WTC11 (cell line): ENCODE results near the gene KDM1A.

Experiments used
- NR1H2 ChIP-seq: sonication (generic); formaldehyde crosslinking; IDR thresholded peaks from 2 replicates; pipeline ENCODE4 v1.9.0; 2021; ENCODE audit warnings: mild to moderate bottlenecking, moderate library complexity, missing genetic modification reagents
- TF ChIP-seq, protein P1 (sequence below): fragments of 200-600 bp; IDR thresholded peaks from 2 replicates; pipeline ENCODE4 v1.8.0; 2022; ENCODE audit warnings: antibody characterized with exemption
- TF ChIP-seq, protein P2 (sequence below): sonication (generic); formaldehyde crosslinking; IDR thresholded peaks from 2 replicates; pipeline ENCODE4 v1.8.1; 2022; ENCODE audit warnings: missing genetic modification reagents, borderline replicate concordance
- TF ChIP-seq, protein P3 (sequence below): sonication (generic); formaldehyde crosslinking; conservative IDR thresholded peaks from 2 replicates; pipeline ENCODE4 v1.8.1; 2022; ENCODE audit warnings: mild to moderate bottlenecking, missing genetic modification reagents
- TF ChIP-seq, protein P4 (sequence below): sonication (generic); formaldehyde crosslinking; IDR thresholded peaks from 2 replicates; pipeline ENCODE4 v1.8.0; 2023; ENCODE audit warnings: missing genetic modification reagents
- TF ChIP-seq, protein P5 (sequence below): sonication (generic); formaldehyde crosslinking; IDR thresholded peaks from 2 replicates; pipeline ENCODE4 v1.8.1; 2023; ENCODE audit warnings: mild to moderate bottlenecking, missing genetic modification reagents
- TF ChIP-seq, protein P6 (sequence below): sonication (generic); formaldehyde crosslinking; IDR thresholded peaks from 2 replicates; pipeline ENCODE4 v1.8.1; 2022; ENCODE audit warnings: mild to moderate bottlenecking, moderate library complexity, missing genetic modification reagents
- TF ChIP-seq, protein P7 (sequence below): sonication (generic); formaldehyde crosslinking; IDR thresholded peaks from 2 replicates; pipeline ENCODE4 v1.8.1; 2022; ENCODE audit warnings: low read depth, missing genetic modification reagents, borderline replicate concordance
- TF ChIP-seq, protein P8 (sequence below): fragments of 250-450 bp; sonication (Bioruptor Pico); IDR thresholded peaks from 2 replicates; pipeline ENCODE4 v2.1.2; 2022; ENCODE audit warnings: mild to moderate bottlenecking, moderate library complexity

DNA sequence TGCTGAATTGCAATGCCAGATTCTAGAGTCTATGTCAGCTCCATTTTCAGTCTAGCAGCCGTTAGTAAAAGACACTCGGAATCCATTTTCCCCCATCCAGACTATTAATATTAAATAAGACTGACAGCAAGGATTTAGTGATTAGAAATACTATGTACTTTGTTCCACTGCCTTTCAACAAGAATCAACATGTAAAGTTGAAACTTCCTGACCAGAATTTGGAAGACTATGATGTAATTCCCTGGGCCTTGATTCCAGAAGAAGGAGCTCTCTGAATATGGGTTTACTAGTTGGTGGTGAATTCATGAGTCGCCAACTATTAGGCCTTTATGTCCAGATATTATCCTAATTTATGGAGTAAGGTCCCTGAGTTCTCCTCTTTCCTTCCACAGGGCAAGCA, 24.8 kb downstream of the KDM1A start:
- no peak for TF ChIP-seq NR1H2 (CRISPR knock-in tag)
- TF ChIP-seq, protein P1, sequence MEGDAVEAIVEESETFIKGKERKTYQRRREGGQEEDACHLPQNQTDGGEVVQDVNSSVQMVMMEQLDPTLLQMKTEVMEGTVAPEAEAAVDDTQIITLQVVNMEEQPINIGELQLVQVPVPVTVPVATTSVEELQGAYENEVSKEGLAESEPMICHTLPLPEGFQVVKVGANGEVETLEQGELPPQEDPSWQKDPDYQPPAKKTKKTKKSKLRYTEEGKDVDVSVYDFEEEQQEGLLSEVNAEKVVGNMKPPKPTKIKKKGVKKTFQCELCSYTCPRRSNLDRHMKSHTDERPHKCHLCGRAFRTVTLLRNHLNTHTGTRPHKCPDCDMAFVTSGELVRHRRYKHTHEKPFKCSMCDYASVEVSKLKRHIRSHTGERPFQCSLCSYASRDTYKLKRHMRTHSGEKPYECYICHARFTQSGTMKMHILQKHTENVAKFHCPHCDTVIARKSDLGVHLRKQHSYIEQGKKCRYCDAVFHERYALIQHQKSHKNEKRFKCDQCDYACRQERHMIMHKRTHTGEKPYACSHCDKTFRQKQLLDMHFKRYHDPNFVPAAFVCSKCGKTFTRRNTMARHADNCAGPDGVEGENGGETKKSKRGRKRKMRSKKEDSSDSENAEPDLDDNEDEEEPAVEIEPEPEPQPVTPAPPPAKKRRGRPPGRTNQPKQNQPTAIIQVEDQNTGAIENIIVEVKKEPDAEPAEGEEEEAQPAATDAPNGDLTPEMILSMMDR = no peak
- TF ChIP-seq, protein P2, sequence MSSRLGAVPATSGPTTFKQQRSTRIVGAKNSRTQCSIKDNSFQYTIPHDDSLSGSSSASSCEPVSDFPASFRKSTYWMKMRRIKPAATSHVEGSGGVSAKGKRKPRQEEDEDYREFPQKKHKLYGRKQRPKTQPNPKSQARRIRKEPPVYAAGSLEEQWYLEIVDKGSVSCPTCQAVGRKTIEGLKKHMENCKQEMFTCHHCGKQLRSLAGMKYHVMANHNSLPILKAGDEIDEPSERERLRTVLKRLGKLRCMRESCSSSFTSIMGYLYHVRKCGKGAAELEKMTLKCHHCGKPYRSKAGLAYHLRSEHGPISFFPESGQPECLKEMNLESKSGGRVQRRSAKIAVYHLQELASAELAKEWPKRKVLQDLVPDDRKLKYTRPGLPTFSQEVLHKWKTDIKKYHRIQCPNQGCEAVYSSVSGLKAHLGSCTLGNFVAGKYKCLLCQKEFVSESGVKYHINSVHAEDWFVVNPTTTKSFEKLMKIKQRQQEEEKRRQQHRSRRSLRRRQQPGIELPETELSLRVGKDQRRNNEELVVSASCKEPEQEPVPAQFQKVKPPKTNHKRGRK = no peak
- TF ChIP-seq, protein P3, sequence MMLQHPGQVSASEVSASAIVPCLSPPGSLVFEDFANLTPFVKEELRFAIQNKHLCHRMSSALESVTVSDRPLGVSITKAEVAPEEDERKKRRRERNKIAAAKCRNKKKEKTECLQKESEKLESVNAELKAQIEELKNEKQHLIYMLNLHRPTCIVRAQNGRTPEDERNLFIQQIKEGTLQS (CRISPR knock-in tag) = no peak
- TF ChIP-seq, protein P4, sequence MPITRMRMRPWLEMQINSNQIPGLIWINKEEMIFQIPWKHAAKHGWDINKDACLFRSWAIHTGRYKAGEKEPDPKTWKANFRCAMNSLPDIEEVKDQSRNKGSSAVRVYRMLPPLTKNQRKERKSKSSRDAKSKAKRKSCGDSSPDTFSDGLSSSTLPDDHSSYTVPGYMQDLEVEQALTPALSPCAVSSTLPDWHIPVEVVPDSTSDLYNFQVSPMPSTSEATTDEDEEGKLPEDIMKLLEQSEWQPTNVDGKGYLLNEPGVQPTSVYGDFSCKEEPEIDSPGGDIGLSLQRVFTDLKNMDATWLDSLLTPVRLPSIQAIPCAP (CRISPR knock-in tag) = no peak
- TF ChIP-seq, protein P5, sequence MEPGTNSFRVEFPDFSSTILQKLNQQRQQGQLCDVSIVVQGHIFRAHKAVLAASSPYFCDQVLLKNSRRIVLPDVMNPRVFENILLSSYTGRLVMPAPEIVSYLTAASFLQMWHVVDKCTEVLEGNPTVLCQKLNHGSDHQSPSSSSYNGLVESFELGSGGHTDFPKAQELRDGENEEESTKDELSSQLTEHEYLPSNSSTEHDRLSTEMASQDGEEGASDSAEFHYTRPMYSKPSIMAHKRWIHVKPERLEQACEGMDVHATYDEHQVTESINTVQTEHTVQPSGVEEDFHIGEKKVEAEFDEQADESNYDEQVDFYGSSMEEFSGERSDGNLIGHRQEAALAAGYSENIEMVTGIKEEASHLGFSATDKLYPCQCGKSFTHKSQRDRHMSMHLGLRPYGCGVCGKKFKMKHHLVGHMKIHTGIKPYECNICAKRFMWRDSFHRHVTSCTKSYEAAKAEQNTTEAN (CRISPR knock-in tag) = no peak
- TF ChIP-seq, protein P6, sequence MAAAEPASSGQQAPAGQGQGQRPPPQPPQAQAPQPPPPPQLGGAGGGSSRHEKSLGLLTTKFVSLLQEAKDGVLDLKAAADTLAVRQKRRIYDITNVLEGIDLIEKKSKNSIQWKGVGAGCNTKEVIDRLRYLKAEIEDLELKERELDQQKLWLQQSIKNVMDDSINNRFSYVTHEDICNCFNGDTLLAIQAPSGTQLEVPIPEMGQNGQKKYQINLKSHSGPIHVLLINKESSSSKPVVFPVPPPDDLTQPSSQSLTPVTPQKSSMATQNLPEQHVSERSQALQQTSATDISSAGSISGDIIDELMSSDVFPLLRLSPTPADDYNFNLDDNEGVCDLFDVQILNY (CRISPR knock-in tag) = no peak
- TF ChIP-seq, protein P7, sequence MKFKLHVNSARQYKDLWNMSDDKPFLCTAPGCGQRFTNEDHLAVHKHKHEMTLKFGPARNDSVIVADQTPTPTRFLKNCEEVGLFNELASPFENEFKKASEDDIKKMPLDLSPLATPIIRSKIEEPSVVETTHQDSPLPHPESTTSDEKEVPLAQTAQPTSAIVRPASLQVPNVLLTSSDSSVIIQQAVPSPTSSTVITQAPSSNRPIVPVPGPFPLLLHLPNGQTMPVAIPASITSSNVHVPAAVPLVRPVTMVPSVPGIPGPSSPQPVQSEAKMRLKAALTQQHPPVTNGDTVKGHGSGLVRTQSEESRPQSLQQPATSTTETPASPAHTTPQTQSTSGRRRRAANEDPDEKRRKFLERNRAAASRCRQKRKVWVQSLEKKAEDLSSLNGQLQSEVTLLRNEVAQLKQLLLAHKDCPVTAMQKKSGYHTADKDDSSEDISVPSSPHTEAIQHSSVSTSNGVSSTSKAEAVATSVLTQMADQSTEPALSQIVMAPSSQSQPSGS (CRISPR knock-in tag) = no peak
- TF ChIP-seq, protein P8, sequence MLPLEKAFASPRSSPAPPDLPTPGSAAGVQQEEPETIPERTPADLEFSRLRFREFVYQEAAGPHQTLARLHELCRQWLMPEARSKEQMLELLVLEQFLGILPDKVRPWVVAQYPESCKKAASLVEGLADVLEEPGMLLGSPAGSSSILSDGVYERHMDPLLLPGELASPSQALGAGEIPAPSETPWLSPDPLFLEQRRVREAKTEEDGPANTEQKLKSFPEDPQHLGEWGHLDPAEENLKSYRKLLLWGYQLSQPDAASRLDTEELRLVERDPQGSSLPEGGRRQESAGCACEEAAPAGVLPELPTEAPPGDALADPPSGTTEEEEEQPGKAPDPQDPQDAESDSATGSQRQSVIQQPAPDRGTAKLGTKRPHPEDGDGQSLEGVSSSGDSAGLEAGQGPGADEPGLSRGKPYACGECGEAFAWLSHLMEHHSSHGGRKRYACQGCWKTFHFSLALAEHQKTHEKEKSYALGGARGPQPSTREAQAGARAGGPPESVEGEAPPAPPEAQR (CRISPR knock-in tag) = no peak
